Kasumi-1 (cell line): ENCODE measurements around the gene SGCA.
A peak's percentile ranks its signal among the peaks of the same experiment; 100 is the strongest.

Source experiments
- DNase-seq, 2 experiments: peaks; one replicate each; lab custom pipeline; 2025; lab: John Stamatoyannopoulos, UW

The SGCA gene

GRCh38 chr17:50182783-50183420 lies 17.1 kb downstream of the SGCA start:
- no peak for DNase-seq

- DNase-seq = peak; percentile 82 to 92
Observed at GRCh38 chr17:50183421-50183994, 17.7 kb downstream of the SGCA start.

- peak; percentile 35 to 42 for DNase-seq
Observed at GRCh38 chr17:50184064-50184463, 18.3 kb downstream of the SGCA start.

DNA sequence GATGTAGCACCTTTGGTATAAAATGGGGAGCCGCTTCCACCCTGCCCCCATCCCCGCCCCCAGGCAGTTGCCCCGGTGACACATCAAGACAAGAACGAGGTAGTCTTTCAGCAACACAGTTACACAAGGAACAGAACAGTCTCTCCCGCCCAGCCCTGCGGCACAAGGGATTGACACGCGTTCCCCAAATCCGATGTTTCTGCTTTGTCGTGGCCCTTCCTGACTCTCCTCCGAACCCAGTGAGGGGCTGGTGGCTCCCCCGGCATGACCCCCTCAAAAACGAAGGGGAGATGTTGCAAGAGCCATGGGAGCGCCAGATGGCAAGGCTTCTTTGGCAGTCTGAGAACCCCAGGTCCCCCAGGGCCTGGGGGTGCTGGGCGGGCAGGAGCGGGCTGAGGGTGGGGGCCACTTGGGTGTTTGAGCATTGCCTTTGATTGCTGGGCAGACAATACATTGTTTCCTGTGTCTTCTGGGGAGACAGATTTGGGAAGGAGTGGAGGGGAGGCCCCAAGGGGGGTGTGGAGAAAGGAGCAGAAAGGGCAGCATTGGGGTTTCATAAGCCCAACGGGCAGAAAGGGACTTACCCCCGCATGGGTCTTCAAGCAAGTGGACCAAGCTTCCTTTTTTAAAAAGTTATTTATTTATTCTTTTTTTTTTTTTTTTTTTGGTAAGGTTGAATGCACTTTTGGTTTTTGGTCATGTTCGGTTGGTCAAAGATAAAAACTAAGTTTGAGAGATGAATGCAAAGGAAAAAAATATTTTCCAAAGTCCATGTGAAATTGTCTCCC lies 19.0 kb downstream of the SGCA start:
- DNase-seq = peak in 1 of 2 experiments; percentile 18

DNA sequence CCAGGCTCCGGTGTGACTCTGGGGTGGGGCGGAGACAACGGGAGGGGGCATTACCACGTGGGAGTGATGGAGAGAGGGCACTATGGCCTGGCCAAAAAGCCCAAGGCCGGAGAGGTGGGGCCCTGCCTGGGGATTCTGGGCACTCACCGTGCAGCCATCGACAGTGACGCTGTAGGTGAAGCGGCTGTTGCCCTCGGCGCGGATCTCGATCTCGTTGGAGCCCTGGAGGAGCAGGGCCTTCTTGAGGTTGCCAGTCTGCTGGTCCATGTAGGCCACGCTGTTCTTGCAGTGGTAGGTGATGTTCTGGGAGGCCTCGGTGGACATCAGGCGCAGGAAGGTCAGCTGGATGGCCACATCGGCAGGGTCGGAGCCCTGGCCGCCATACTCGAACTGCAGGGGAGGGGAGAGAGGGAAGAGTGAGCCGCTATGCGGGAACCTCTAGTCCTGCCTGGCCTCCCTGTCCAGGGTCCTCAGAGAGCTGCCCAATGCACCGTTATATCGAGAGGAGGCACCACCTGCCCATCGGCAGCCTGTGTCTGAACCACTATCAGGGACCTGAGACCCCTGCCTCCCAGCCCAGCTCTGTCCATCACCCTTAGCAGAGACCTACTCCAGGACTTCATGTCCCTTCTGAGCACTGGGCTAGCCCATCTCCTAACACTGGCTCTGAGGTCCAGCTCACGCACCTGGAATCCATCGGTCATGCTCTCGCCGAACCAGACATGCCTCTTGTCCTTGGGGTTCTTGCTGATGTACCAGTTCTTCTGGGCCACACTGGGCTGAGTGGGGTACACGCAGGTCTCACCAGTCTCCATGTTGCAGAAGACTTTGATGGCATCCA lies 20.0 kb downstream of the SGCA start:
- DNase-seq = no peak

DNA sequence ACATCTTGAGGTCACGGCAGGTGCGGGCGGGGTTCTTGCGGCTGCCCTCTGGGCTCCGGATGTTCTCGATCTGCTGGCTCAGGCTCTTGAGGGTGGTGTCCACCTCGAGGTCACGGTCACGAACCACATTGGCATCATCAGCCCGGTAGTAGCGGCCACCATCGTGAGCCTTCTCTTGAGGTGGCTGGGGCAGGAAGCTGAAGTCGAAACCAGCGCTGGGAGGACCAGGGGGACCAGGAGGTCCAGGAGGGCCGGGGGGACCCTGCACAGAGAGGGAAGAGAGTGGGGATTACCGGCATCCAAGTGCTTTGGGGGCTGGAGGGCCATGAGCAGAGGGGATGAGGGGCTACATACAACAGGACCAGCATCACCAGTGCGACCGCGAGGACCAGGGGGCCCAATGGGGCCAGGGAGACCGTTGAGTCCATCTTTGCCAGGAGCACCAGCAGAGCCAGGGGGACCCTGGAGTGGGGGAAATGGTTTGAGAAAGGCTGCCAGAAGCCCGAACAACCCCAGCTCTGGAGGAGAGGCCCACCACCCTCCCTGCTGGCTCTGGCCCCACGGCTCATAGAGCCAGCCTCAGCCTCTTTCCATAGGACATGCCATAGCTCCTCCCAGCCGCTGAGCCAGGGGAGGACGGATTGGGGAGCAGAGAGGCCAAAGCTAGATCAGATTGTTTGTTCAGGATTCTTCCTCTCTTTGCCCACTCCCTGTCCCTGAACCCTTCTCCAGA lies 21.0 kb downstream of the SGCA start:
- DNase-seq = no peak

- DNase-seq = no peak
Observed at GRCh38 chr17:50187394-50187725, 21.6 kb downstream of the SGCA start.

DNA sequence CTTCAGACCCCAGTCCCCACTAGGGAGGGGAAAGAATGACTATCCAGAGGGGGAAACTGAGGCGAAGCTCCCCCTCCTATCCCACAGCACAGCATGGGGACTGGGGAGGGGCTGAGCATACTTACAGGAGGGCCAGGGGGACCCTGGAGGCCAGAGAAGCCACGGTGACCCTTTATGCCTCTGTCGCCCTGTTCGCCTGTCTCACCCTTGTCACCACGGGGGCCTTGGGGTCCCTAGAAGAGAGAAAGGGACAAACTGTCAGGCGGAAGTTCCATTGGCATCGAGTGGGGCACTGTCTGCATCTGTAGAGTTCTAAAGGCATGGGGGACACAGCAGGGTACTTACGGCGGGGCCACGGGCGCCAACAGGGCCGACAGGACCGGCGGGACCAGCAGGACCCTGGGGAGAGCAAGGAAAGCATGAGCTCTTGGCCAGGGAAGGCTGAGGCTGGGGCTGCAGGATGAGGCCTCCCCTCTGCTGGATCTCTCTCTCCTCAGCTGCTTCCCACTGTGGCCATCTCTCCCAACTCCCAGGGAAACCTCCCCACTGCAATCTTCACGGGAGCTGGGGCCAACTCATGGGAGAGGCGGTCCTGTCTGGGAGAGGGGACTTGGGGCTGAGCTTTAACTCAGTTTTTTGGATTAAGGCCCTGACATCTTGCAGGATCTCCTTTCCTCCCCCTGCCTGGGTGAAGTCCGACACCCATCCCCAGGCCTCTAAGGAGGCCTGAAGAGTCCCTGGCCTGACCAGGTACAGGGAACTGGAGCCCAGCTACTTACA lies 22.1 kb downstream of the SGCA start:
- DNase-seq = no peak

- DNase-seq = no peak
Observed at GRCh38 chr17:50188531-50188920, 22.7 kb downstream of the SGCA start.

DNA sequence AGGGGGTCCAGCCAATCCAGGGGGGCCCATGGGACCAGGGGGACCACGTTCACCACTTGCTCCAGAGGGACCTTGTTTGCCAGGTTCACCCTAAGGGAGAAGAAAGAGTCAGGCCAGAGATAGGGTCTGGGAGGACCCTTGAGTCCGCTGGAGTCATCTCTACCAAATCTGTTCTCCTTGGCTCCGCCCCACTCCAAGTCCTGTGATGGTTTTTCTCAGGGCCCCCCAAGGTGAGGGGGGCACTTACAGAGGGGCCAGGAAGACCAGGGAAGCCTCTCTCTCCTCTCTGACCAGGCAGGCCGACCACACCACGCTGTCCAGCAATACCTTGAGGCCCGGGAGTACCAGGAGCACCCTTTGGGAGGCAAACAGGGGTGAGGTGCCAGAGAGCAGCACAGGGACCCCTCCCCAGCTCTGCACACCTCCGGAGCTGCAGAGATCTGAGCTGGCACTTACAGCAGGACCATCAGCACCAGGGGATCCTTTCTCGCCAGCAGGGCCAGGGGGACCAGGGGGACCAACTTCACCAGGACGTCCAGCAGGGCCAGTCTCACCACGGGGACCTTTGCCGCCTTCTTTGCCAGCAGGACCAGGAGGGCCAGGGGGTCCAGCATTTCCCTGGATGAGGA lies 23.2 kb downstream of the SGCA start:
- no peak for DNase-seq

GRCh38 chr17:50189550-50190292 lies 23.9 kb downstream of the SGCA start:
- DNase-seq = no peak

- no peak for DNase-seq
Observed at GRCh38 chr17:50190293-50190602, 24.4 kb downstream of the SGCA start.

DNA sequence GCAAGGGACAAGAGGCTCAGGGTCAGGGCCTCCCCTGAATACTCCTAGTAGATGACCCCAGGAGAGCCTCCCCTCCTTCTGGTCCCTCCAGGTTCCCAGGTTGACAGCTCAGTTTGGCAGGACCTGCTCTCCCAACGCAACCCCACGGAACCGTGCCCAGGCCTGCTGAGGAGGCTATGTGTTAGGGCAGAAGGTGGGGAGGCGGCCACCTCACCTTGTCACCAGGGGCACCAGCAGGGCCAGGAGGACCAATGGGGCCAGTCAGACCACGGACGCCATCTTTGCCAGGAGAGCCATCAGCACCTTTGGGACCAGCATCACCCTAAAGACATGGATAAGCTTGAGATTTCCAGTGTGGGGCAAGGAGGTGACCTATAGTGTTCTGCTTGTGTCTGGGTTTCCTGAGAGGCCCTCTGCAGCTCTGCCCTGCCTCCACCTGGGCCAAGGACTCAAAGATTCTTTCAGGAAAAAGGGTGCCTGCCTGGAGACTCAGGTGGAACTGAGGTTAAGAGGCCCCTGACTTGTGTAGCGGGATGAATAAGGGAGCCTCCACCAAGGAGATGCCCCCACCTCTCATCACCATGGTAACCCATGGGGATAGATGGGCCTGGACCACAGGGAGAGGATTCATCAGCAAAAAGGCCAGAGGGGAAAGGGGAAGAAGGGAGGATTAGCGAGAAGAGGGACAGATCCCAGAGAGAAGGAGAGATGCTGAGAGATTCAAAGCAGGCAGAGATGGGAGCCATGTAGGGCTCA lies 25.0 kb downstream of the SGCA start:
- DNase-seq = no peak

- DNase-seq = no peak
Observed at GRCh38 chr17:50191359-50192143, 25.7 kb downstream of the SGCA start.

- DNase-seq = no peak
Observed at GRCh38 chr17:50192144-50192617, 26.4 kb downstream of the SGCA start.

GRCh38 chr17:50192618-50193291 lies 26.9 kb downstream of the SGCA start:
- DNase-seq = no peak

DNA sequence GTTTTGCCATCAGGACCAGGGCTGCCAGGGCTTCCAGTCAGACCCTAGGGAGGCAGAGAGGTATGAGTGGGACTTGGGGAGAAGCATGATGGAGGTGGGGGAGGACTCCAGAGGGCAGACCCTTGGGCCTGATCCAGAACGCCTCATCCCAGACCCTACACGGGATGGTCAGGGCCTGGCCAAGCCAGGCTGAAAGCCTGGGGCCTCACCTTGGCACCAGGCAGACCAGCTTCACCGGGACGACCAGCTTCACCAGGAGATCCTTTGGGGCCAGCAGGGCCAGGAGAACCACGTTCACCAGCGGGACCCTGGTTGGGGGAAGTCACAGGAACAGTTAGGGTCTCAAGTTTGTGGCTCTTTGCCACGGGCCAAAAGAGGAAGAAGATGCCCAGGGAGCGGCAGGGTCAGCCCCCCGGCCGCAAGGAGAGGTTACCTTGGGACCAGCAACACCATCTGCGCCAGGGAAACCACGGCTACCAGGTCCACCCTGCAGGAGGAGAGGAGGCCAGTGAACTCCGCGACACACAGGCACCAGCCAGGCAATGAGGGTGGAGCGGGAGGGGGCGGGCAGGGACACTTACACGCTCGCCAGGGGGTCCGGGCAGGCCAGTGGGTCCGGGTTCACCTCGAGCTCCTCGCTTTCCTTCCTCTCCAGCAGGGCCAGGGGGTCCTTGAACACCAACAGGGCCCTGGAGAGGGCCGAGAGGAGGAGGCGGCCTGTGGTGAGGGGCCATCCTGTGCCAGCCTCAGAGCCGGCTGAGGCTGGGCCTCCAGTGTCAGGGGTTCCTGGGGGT lies 28.5 kb downstream of the SGCA start:
- DNase-seq = no peak
